Bronchial epithelial cell (primary cell): ENCODE results near the gene WASHC4. TPM values are rescaled to one million over a fixed set of nuclear protein-coding genes. Genes with fewer than 3 reads are reported as not detected.

Source experiments
- DNase-seq: peaks from one replicate; pipeline ENCODE4 v3.0.0-alpha.2; 2010; ENCODE audit warnings: low read depth
- FAIRE-seq: peaks from 2 replicates; lab custom pipeline; 2011; peaks lifted over from hg19 to GRCh38; lab: Jason Lieb, UNC
- H3K27me3 ChIP-seq: 2 replicates; pipeline ENCODE4 v1.5.1; 2011; ENCODE audit warnings: low read length; ENCODE audit not compliant: control insufficient read depth, insufficient read depth
- H3K36me3 ChIP-seq: 2 replicates; pipeline ENCODE4 v1.5.1; 2011; ENCODE audit warnings: low read length; ENCODE audit not compliant: control insufficient read depth, insufficient read depth
- H3K4me3 ChIP-seq: 2 replicates; pipeline ENCODE4 v1.5.1; 2011; ENCODE audit warnings: mild to moderate bottlenecking, low read depth, low read length, control low read depth
- CTCF ChIP-seq: IDR thresholded peaks from 2 replicates; pipeline ENCODE4 v1.5.1; 2011; ENCODE audit warnings: mild to moderate bottlenecking, moderate library complexity, low read length, control low read depth, inconsistent platforms; ENCODE audit not compliant: insufficient read depth, severe bottlenecking
- total RNA-seq: library from RNA; depleted of rRNA; stranded (reverse); fragments of >200 nt; gene quantifications from 2 replicates; pipeline ENCODE4 v1.2.1, GENCODE V29; 2014

WASHC4 gene
- total RNA-seq, 1 donor from 2014 or later, result 60.8 TPM

- Histone ChIP-seq H3K27me3 (no peaks in the 10 kb centered on the region), H3K4me3 (peak overlapping the region; percentile 96), H3K36me3 (no peaks in the 10 kb centered on the region)
- DNase-seq (peak; percentile 56), FAIRE-seq (no peak)
- TF ChIP-seq CTCF, result no peak
These were observed 399 bp upstream of the WASHC4 start for GRCh38 chr12:105107171-105107493.

GRCh38 chr12:105109465-105110212 is 2.1 kb downstream of the WASHC4 start:
- TF ChIP-seq CTCF, result no peak
- H3K36me3 ChIP-seq, result no peaks in the 10 kb centered on the region
- H3K27me3 ChIP-seq, result no peaks in the 10 kb centered on the region
- DNase-seq (no peak), FAIRE-seq (no peak)
- no peak overlapping the region for H3K4me3 ChIP-seq

- no peak overlapping the region for H3K4me3 ChIP-seq
- no peak for DNase-seq
- no peak for FAIRE-seq
- no peak for TF ChIP-seq CTCF
- peaks cover under 1% of the 10 kb centered on the region for H3K36me3 ChIP-seq
- H3K27me3 ChIP-seq, result no peaks in the 10 kb centered on the region
These were observed 3.3 kb downstream of the WASHC4 start for GRCh38 chr12:105110851-105111250.

- DNase-seq (no peak), FAIRE-seq (no peak)
- H3K27me3 ChIP-seq, result no peaks in the 10 kb centered on the region
- H3K36me3 ChIP-seq, result peaks cover 3% of the 10 kb centered on the region
- H3K4me3 ChIP-seq, result no peak overlapping the region
- TF ChIP-seq CTCF, result no peak
These were observed 5.6 kb downstream of the WASHC4 start for GRCh38 chr12:105113094-105113493.

- DNase-seq, result no peak
- no peak overlapping the region for H3K4me3 ChIP-seq
- peaks cover 3% of the 10 kb centered on the region for H3K36me3 ChIP-seq
- FAIRE-seq, result no peak
- TF ChIP-seq CTCF, result no peak
- no peaks in the 10 kb centered on the region for H3K27me3 ChIP-seq
These were observed 9.4 kb downstream of the WASHC4 start for GRCh38 chr12:105116969-105117368.

- FAIRE-seq, result no peak
- TF ChIP-seq CTCF, result no peak
- Histone ChIP-seq H3K27me3 (no peaks in the 10 kb centered on the region), H3K4me3 (no peak overlapping the region), H3K36me3 (peaks cover 7% of the 10 kb centered on the region)
- peak; percentile 42 for DNase-seq
These were observed 13.0 kb downstream of the WASHC4 start for GRCh38 chr12:105120551-105120950.
